ENCODE measurements around the gene DNAH17. TPM values are rescaled to one million over a fixed set of nuclear protein-coding genes. Genes with fewer than 3 reads are reported as not detected.

Gene DNAH17
- total RNA-seq, 4 donors from 2014 or later = under 0.01 TPM; not detected in 3

- no peak for TF ChIP-seq POLR2AphosphoS5 (IDR thresholded peaks at IDR 0.05)
- TF ChIP-seq CTCF (IDR thresholded peaks at IDR 0.05) = no peak
- no peak for TF ChIP-seq EP300 (IDR thresholded peaks at IDR 0.05; ENCODE audit: low read depth)
- no peak for TF ChIP-seq POLR2A (IDR thresholded peaks at IDR 0.05)
- Histone ChIP-seq H3K36me3 (no peaks in the 10 kb centered on the region), H3K4me1 (peaks cover 33 to 92% (median 65%) of the 10 kb centered on the region in 4 donors), H3K9me3 (no peaks in the 10 kb centered on the region), H3K4me3 (no peak overlapping the region), H3K27me3 (no peaks in the 10 kb centered on the region), H3K27ac (peak overlapping the region; percentile 68 to 91 (median 79))
- in situ Hi-C loops (cut with MboI; ENCODE audit: low pct_ligation_motif_present in 1 of 4, low pct_unique_long_range_greater_than_20kb in 1 of 4, low sequenced_read_pairs in 3 of 4) (no loop called here), intact Hi-C loops (cut with DNase I; ENCODE audit: low total_unique reads) (no loop called here)
- no peak for DNase-seq
- WGBS, 2 donors (ENCODE audit: low coverage in 1 of 2) = 83 to 87% methylated on average over 8 to 23 of the region's 23 CpGs
These were observed 192.6 kb downstream of the DNAH17 start for GRCh38 chr17:78384479-78385175.

- Histone ChIP-seq H3K4me3 (no peak overlapping the region), H3K9me3 (no peaks in the 10 kb centered on the region), H3K27ac (peak overlapping the region; percentile 68 to 91 (median 79)), H3K4me1 (peaks cover 39 to 91% (median 71%) of the 10 kb centered on the region in 4 donors), H3K27me3 (no peaks in the 10 kb centered on the region), H3K36me3 (no peaks in the 10 kb centered on the region)
- intact Hi-C loops (cut with DNase I; ENCODE audit: low total_unique reads) = no loop called here
- in situ Hi-C loops (cut with MboI; ENCODE audit: low pct_ligation_motif_present in 1 of 4, low pct_unique_long_range_greater_than_20kb in 1 of 4, low sequenced_read_pairs in 3 of 4) = no loop called here
- TF ChIP-seq POLR2AphosphoS5 (IDR thresholded peaks at IDR 0.05) (peak; percentile 48 to 69 (median 59)), CTCF (IDR thresholded peaks at IDR 0.05) (no peak), EP300 (IDR thresholded peaks at IDR 0.05; ENCODE audit: low read depth) (peak; percentile 80)
- DNase-seq = peak; percentile 67
- WGBS, 2 donors (ENCODE audit: low coverage in 1 of 2) = 57 to 59% methylated on average over 7 to 15 of the region's 15 CpGs
These were observed 193.3 kb downstream of the DNAH17 start for GRCh38 chr17:78383725-78384471.

GRCh38 chr17:78381601-78382232 is 195.5 kb downstream of the DNAH17 start:
- Histone ChIP-seq H3K36me3 (no peaks in the 10 kb centered on the region), H3K4me1 (peaks cover 31 to 74% (median 64%) of the 10 kb centered on the region in 4 donors), H3K9me3 (no peaks in the 10 kb centered on the region), H3K27ac (peak overlapping the region; percentile 55 to 93 (median 82)), H3K27me3 (no peaks in the 10 kb centered on the region), H3K4me3 (no peak overlapping the region)
- no peak for DNase-seq
- intact Hi-C loops (cut with DNase I; ENCODE audit: low total_unique reads) = no loop called here
- WGBS, 2 donors (ENCODE audit: low coverage in 1 of 2) = 40 to 43% methylated on average over 8 to 12 of the region's 12 CpGs
- TF ChIP-seq POLR2A (IDR thresholded peaks at IDR 0.05) = no peak
- TF ChIP-seq CTCF (IDR thresholded peaks at IDR 0.05) = no peak
- no peak for TF ChIP-seq EP300 (IDR thresholded peaks at IDR 0.05; ENCODE audit: low read depth)
- no peak for TF ChIP-seq POLR2AphosphoS5 (IDR thresholded peaks at IDR 0.05)
- in situ Hi-C loops (cut with MboI; ENCODE audit: low pct_ligation_motif_present in 1 of 4, low pct_unique_long_range_greater_than_20kb in 1 of 4, low sequenced_read_pairs in 3 of 4) = no loop called here

GRCh38 chr17:78380370-78380769 is 196.8 kb downstream of the DNAH17 start:
- intact Hi-C loops (cut with DNase I; ENCODE audit: low total_unique reads) = no loop called here
- Histone ChIP-seq H3K4me1 (peaks cover 19 to 62% (median 54%) of the 10 kb centered on the region in 4 donors), H3K36me3 (no peaks in the 10 kb centered on the region), H3K9me3 (no peaks in the 10 kb centered on the region), H3K27ac (peak overlapping the region; percentile 72 to 93 (median 90)), H3K4me3 (no peak overlapping the region), H3K27me3 (no peaks in the 10 kb centered on the region)
- TF ChIP-seq EP300 (IDR thresholded peaks at IDR 0.05; ENCODE audit: low read depth) (no peak), CTCF (IDR thresholded peaks at IDR 0.05) (no peak), POLR2A (IDR thresholded peaks at IDR 0.05) (no peak), POLR2AphosphoS5 (IDR thresholded peaks at IDR 0.05) (no peak)
- WGBS, 2 donors (ENCODE audit: low coverage in 1 of 2) = 79 to 82% methylated on average over 3 to 5 of the region's 5 CpGs
- in situ Hi-C loops (cut with MboI; ENCODE audit: low pct_ligation_motif_present in 1 of 4, low pct_unique_long_range_greater_than_20kb in 1 of 4, low sequenced_read_pairs in 3 of 4) = no loop called here
- DNase-seq = no peak

All from transverse colon (tissue), 4 donors.